Endothelial cell of umbilical vein (primary cell): ENCODE results near the gene MTG1.

ENCODE experiments used
- CTCF ChIP-seq, 2 donors: IDR thresholded peaks; 1 replicate in 1 of 2; 2 replicates in 1 of 2; pipeline ENCODE4 v1.5.1; 2011; ENCODE audit warnings: low read length in 2 of 2, mild to moderate bottlenecking in 2 of 2, moderate library complexity in 2 of 2, control low read depth in 1 of 2, inconsistent platforms in 1 of 2, low read depth in 1 of 2; ENCODE audit not compliant: insufficient read depth in 1 of 2; ENCODE audit errors: extremely low read depth in 1 of 2
- EZH2 ChIP-seq: IDR thresholded peaks from 2 replicates; pipeline ENCODE4 v1.6.1; 2012; ENCODE audit warnings: borderline replicate concordance, low read depth, mild to moderate bottlenecking, moderate library complexity, low read length, inconsistent platforms; ENCODE audit not compliant: severe bottlenecking
- FOS ChIP-seq: IDR thresholded peaks from 2 replicates; pipeline ENCODE4 v1.6.1; 2011; ENCODE audit warnings: mild to moderate bottlenecking, low read length, moderate library complexity, borderline replicate concordance; ENCODE audit not compliant: insufficient read depth
- GATA2 ChIP-seq: IDR thresholded peaks from 2 replicates; pipeline ENCODE4 v1.7.0; 2011; ENCODE audit warnings: low read depth, mild to moderate bottlenecking, moderate library complexity, mixed read lengths, low read length; ENCODE audit not compliant: insufficient read length, insufficient read depth
- JUN ChIP-seq: IDR thresholded peaks from 2 replicates; pipeline ENCODE4 v1.6.1; 2011; ENCODE audit warnings: borderline replicate concordance, low read depth; ENCODE audit not compliant: insufficient read length, insufficient read depth
- MYC ChIP-seq: IDR thresholded peaks from one replicate; pipeline ENCODE4 v1.6.1; 2011; ENCODE audit warnings: mild to moderate bottlenecking, low read depth, low read length
- POLR2A ChIP-seq: IDR thresholded peaks from 2 replicates; pipeline ENCODE4 v1.6.1; 2012; ENCODE audit warnings: low read depth, mild to moderate bottlenecking, control low read depth, low read length
- POLR2AphosphoS5 ChIP-seq: IDR thresholded peaks from 2 replicates; pipeline ENCODE4 v1.6.1; 2012; ENCODE audit warnings: low read depth, mild to moderate bottlenecking, control low read depth, low read length, moderate library complexity; ENCODE audit not compliant: insufficient read depth
- TF ChIP-seq, protein P1 (sequence below): IDR thresholded peaks from 2 replicates; pipeline ENCODE4 v1.6.1; 2011; ENCODE audit not compliant: insufficient read depth, insufficient read length

- no peak for TF ChIP-seq POLR2A
- no peak for TF ChIP-seq POLR2AphosphoS5
- no peak for TF ChIP-seq MYC
- no peak for TF ChIP-seq EZH2
- no peak for TF ChIP-seq CTCF (IDR thresholded peaks at IDR 0.05; ENCODE audit: extremely low read depth in 1 of 2, insufficient read depth in 1 of 2, low read depth in 1 of 2, low read length in 2 of 2)
- no peak for TF ChIP-seq GATA2
- TF ChIP-seq, protein P1, sequence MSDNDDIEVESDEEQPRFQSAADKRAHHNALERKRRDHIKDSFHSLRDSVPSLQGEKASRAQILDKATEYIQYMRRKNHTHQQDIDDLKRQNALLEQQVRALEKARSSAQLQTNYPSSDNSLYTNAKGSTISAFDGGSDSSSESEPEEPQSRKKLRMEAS: no peak
- no peak for TF ChIP-seq FOS
- TF ChIP-seq JUN: no peak
These were observed 58.5 kb downstream of the MTG1 start for GRCh38 chr10:133452453-133452852.
